Gastrocnemius medialis (tissue), 4 donors: ENCODE data around the gene RIC8B.

Experiments used
- POLR2A ChIP-seq, 2 donors: fragments of 450-650 bp; IDR thresholded peaks; one replicate each; pipeline ENCODE4 v1.6.1; 2017; ENCODE audit warnings: antibody characterized with exemption in 2 of 2, mild to moderate bottlenecking in 2 of 2, moderate library complexity in 2 of 2
- TF ChIP-seq, protein P1 (sequence below), 5 experiments: fragments of 450-650 bp in 3 of 5; fragments of 200-600 bp in 2 of 5; sonication (generic) in 2 of 5; IDR thresholded peaks in 4 of 5; conservative IDR thresholded peaks in 1 of 5; 1 replicate in 4 of 5; 2 replicates in 1 of 5; pipeline ENCODE4 v1.5.1; 2016 to 2019; ENCODE audit warnings: antibody characterized with exemption in 5 of 5, mild to moderate bottlenecking in 3 of 5, moderate library complexity in 3 of 5

DNA sequence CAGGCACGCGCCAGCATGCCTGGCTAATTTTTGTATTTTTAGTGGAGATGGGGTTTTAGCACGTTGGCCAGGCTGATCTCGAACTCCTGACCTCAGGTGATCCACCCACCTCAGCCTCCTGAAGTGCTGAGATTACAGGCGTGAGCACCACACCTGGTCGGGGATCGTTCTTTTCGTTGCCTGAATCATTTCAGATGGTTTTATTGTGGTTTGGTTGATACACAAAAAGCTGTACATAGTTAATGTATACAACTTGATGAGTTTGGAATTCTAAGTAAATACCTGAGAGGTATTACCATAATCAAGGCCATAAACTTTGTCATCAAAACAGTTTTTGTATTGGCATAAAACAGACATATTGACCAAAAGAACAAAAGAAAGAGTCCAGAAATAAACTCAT is 63.3 kb downstream of the RIC8B start:
- TF ChIP-seq, protein P1, sequence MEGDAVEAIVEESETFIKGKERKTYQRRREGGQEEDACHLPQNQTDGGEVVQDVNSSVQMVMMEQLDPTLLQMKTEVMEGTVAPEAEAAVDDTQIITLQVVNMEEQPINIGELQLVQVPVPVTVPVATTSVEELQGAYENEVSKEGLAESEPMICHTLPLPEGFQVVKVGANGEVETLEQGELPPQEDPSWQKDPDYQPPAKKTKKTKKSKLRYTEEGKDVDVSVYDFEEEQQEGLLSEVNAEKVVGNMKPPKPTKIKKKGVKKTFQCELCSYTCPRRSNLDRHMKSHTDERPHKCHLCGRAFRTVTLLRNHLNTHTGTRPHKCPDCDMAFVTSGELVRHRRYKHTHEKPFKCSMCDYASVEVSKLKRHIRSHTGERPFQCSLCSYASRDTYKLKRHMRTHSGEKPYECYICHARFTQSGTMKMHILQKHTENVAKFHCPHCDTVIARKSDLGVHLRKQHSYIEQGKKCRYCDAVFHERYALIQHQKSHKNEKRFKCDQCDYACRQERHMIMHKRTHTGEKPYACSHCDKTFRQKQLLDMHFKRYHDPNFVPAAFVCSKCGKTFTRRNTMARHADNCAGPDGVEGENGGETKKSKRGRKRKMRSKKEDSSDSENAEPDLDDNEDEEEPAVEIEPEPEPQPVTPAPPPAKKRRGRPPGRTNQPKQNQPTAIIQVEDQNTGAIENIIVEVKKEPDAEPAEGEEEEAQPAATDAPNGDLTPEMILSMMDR (IDR thresholded peaks at IDR 0.05 in 4 of 5, conservative IDR thresholded peaks at IDR 0.05 in 1 of 5): no peak
- no peak for TF ChIP-seq POLR2A (IDR thresholded peaks at IDR 0.05)
